Measurements from ENCODE around the gene RNF183.

- TF ChIP-seq CTCF (IDR thresholded peaks at IDR 0.05) (no peak), POLR2A (IDR thresholded peaks at IDR 0.05) (no peak)
Observed at GRCh38 chr9:113345190-113345589, 42.0 kb upstream of the RNF183 start.
